ENCODE results near the gene NDUFA8. TPM values are rescaled to one million over a fixed set of nuclear protein-coding genes. Genes with fewer than 3 reads are reported as not detected.

NDUFA8 gene
- total and polyA plus RNA-seq, 9 of the 15 experiments (the other 6 are each of a cell fraction or from before 2014, with no cell fraction given): 105 to 212 (median 133) TPM

DNA sequence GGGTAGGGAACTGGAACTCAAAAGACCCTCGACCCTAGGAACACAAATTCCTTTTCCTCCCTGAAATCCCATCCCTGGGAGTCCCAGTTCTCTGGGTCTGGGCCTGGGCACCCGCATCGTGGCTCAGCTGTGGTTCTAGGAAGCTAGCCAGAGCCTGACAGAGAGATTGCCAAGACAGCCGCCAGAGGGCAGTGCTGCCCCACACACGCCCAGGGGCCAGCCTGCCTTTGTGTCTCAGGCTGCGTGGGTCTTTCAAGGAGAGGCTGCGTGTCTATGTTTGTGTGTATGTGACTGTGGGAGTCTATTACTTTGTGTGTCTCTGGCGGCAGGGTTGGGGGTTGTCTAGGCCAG, 34.4 kb downstream of the NDUFA8 start (continued):
- TF ChIP-seq, protein P1, sequence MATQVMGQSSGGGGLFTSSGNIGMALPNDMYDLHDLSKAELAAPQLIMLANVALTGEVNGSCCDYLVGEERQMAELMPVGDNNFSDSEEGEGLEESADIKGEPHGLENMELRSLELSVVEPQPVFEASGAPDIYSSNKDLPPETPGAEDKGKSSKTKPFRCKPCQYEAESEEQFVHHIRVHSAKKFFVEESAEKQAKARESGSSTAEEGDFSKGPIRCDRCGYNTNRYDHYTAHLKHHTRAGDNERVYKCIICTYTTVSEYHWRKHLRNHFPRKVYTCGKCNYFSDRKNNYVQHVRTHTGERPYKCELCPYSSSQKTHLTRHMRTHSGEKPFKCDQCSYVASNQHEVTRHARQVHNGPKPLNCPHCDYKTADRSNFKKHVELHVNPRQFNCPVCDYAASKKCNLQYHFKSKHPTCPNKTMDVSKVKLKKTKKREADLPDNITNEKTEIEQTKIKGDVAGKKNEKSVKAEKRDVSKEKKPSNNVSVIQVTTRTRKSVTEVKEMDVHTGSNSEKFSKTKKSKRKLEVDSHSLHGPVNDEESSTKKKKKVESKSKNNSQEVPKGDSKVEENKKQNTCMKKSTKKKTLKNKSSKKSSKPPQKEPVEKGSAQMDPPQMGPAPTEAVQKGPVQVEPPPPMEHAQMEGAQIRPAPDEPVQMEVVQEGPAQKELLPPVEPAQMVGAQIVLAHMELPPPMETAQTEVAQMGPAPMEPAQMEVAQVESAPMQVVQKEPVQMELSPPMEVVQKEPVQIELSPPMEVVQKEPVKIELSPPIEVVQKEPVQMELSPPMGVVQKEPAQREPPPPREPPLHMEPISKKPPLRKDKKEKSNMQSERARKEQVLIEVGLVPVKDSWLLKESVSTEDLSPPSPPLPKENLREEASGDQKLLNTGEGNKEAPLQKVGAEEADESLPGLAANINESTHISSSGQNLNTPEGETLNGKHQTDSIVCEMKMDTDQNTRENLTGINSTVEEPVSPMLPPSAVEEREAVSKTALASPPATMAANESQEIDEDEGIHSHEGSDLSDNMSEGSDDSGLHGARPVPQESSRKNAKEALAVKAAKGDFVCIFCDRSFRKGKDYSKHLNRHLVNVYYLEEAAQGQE (IDR thresholded peaks at IDR 0.05; ENCODE audit: borderline replicate concordance): peak; percentile 94
- TF ChIP-seq, protein P1 (CRISPR knock-in tag; IDR thresholded peaks at IDR 0.05; ENCODE audit: low read depth): no peak
- TF ChIP-seq, protein P2, sequence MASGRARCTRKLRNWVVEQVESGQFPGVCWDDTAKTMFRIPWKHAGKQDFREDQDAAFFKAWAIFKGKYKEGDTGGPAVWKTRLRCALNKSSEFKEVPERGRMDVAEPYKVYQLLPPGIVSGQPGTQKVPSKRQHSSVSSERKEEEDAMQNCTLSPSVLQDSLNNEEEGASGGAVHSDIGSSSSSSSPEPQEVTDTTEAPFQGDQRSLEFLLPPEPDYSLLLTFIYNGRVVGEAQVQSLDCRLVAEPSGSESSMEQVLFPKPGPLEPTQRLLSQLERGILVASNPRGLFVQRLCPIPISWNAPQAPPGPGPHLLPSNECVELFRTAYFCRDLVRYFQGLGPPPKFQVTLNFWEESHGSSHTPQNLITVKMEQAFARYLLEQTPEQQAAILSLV (tag; IDR thresholded peaks at IDR 0.05): no peak
- TF ChIP-seq NEUROD1 (IDR thresholded peaks at IDR 0.05; ENCODE audit: borderline replicate concordance, low read depth, low read length, partially characterized antibody) (no peak), KAT8 (IDR thresholded peaks at IDR 0.05; ENCODE audit: low read depth) (no peak), ZNF76 (CRISPR knock-in tag; IDR thresholded peaks at IDR 0.05; ENCODE audit: borderline replicate concordance) (no peak), TGIF2 (CRISPR knock-in tag; IDR thresholded peaks at IDR 0.05) (no peak), MTA3 (IDR thresholded peaks at IDR 0.05; ENCODE audit: borderline replicate concordance) (peak; percentile 16; the same call in 1 of the 2 replicates), PYGO2 (tag; IDR thresholded peaks at IDR 0.05) (no peak)
- TF ChIP-seq, protein P3, sequence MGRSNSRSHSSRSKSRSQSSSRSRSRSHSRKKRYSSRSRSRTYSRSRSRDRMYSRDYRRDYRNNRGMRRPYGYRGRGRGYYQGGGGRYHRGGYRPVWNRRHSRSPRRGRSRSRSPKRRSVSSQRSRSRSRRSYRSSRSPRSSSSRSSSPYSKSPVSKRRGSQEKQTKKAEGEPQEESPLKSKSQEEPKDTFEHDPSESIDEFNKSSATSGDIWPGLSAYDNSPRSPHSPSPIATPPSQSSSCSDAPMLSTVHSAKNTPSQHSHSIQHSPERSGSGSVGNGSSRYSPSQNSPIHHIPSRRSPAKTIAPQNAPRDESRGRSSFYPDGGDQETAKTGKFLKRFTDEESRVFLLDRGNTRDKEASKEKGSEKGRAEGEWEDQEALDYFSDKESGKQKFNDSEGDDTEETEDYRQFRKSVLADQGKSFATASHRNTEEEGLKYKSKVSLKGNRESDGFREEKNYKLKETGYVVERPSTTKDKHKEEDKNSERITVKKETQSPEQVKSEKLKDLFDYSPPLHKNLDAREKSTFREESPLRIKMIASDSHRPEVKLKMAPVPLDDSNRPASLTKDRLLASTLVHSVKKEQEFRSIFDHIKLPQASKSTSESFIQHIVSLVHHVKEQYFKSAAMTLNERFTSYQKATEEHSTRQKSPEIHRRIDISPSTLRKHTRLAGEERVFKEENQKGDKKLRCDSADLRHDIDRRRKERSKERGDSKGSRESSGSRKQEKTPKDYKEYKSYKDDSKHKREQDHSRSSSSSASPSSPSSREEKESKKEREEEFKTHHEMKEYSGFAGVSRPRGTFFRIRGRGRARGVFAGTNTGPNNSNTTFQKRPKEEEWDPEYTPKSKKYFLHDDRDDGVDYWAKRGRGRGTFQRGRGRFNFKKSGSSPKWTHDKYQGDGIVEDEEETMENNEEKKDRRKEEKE (IDR thresholded peaks at IDR 0.05; ENCODE audit: borderline replicate concordance in 1 of 2, control insufficient read depth in 1 of 2, low read depth in 2 of 2, low read length in 1 of 2): no peak
- TF ChIP-seq, protein P4, sequence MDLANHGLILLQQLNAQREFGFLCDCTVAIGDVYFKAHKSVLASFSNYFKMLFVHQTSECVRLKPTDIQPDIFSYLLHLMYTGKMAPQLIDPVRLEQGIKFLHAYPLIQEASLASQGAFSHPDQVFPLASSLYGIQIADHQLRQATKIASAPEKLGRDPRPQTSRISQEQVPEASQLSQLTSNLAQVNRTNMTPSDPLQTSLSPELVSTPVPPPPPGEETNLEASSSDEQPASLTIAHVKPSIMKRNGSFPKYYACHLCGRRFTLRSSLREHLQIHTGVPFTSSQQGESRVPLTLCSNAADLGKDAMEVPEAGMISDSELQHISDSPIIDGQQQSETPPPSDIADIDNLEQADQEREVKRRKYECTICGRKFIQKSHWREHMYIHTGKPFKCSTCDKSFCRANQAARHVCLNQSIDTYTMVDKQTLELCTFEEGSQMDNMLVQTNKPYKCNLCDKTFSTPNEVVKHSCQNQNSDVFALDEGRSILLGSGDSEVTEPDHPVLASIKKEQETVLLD (IDR thresholded peaks at IDR 0.05): no peak
- TF ChIP-seq, protein P5, sequence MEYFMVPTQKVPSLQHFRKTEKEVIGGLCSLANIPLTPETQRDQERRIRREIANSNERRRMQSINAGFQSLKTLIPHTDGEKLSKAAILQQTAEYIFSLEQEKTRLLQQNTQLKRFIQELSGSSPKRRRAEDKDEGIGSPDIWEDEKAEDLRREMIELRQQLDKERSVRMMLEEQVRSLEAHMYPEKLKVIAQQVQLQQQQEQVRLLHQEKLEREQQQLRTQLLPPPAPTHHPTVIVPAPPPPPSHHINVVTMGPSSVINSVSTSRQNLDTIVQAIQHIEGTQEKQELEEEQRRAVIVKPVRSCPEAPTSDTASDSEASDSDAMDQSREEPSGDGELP (CRISPR knock-in tag; IDR thresholded peaks at IDR 0.05; ENCODE audit: borderline replicate concordance): peak; percentile 85

All from K562 (cell line).